HG02943 (cell line): ENCODE data around the gene SOX11.

Source experiments
- ATAC-seq: cut with Tn5 transposase; IDR thresholded peaks from one replicate; pipeline ENCODE4 v1.9.1; 2021; ENCODE audit warnings: mild to moderate bottlenecking, low read depth, moderate library complexity; ENCODE audit not compliant: unreplicated experiment

Gene SOX11

GRCh38 chr2:5722236-5722635 is 30.1 kb downstream of the SOX11 start:
- ATAC-seq = no peak

GRCh38 chr2:5723791-5724735 is 31.9 kb downstream of the SOX11 start:
- no peak for ATAC-seq

GRCh38 chr2:5725072-5725471 is 32.9 kb downstream of the SOX11 start:
- no peak for ATAC-seq

GRCh38 chr2:5725794-5726463 is 33.7 kb downstream of the SOX11 start:
- no peak for ATAC-seq

GRCh38 chr2:5727235-5727634 is 35.1 kb downstream of the SOX11 start:
- ATAC-seq = no peak

- ATAC-seq = no peak
Measured at GRCh38 chr2:5729416-5729815, 37.2 kb downstream of the SOX11 start.

GRCh38 chr2:5730386-5730785 is 38.2 kb downstream of the SOX11 start:
- no peak for ATAC-seq

GRCh38 chr2:5734859-5735520 is 42.8 kb downstream of the SOX11 start:
- no peak for ATAC-seq

- no peak for ATAC-seq
Measured at GRCh38 chr2:5735521-5735861, 43.3 kb downstream of the SOX11 start.

GRCh38 chr2:5736050-5736449 is 43.9 kb downstream of the SOX11 start:
- no peak for ATAC-seq

- no peak for ATAC-seq
Measured at GRCh38 chr2:5736886-5737285, 44.7 kb downstream of the SOX11 start.

GRCh38 chr2:5740053-5740452 is 47.9 kb downstream of the SOX11 start:
- ATAC-seq = no peak

- ATAC-seq = no peak
Measured at GRCh38 chr2:5740817-5741216, 48.6 kb downstream of the SOX11 start.

- no peak for ATAC-seq
Measured at GRCh38 chr2:5741242-5741641, 49.1 kb downstream of the SOX11 start.

- no peak for ATAC-seq
Measured at GRCh38 chr2:5742126-5742525, 49.9 kb downstream of the SOX11 start.

- no peak for ATAC-seq
Measured at GRCh38 chr2:5748391-5748790, 56.2 kb downstream of the SOX11 start.

- no peak for ATAC-seq
Measured at GRCh38 chr2:5748946-5749345, 56.8 kb downstream of the SOX11 start.

- no peak for ATAC-seq
Measured at GRCh38 chr2:5749347-5749746, 57.2 kb downstream of the SOX11 start.
